T-helper 22 cell (primary cell): ENCODE results near the gene RBP5.

ENCODE experiments used
- DNase-seq: peaks from one replicate; pipeline ENCODE4 v3.0.0-alpha.2; 2020; ENCODE audit warnings: low read depth

RBP5 gene

GRCh38 chr12:7073946-7074345 lies 54.7 kb downstream of the RBP5 start:
- no peak for DNase-seq
